Measurements from ENCODE around the gene LAMTOR1. TPM values are rescaled to one million over a fixed set of nuclear protein-coding genes. Genes with fewer than 3 reads are reported as not detected.

The LAMTOR1 gene
- total and polyA plus RNA-seq, 2 donors (not counting 3 experiments of a cell fraction or from before 2014, with no cell fraction given) = 95.1 to 174 TPM

DNA sequence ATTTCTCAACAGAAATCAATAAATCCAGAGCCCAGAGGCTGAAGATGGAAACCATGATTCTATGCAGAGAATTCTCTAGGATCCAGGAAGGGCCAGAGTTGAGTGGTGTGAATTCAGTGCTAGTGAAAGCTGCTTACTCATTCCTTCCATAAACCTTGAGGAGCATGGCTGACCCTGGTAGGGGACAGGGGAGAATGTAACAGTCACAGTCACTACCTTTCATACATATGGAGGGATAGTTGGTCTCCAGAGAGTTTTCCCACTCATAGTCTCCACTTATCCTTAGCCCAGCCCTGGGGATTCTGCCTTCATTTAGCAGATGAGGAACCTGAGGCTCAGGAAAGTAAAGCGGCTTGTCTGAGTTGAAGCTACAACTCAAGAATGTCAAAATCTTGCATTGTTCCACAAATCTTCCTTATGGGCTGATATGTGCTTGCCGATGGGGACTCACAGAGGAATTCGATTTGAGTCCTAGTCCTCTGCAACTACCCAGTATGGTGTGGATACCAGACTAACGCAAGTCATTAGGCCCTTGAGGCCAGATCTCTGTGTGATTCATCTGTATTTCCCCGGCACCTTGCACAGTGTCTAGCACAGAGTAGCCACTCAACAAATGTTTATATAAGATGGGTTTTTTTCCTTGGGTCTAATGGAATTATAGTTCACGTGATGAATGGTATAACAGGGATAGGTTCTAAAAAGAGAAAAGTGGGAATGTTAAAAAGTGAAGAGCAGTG is 13.1 kb upstream of the LAMTOR1 start:
- no TSS peak for BruUV-seq (replicated peaks)
- Histone ChIP-seq H3K4me3 (replicated peaks in 1 of 3; ENCODE audit: insufficient read depth in 1 of 3, low read depth in 1 of 3, low read length in 3 of 3) (no peak overlapping the region), H3K27me3 (ENCODE audit: control insufficient read depth in 2 of 2, insufficient read depth in 2 of 2, low read length in 2 of 2) (peaks cover 0 to 3% of the 10 kb centered on the region in 2 experiments), H4K20me1 (replicated peaks; ENCODE audit: control insufficient read depth, extremely low read depth, insufficient read depth, low read length) (no peaks in the 10 kb centered on the region), H3K9me1 (replicated peaks; ENCODE audit: control insufficient read depth, extremely low read depth, insufficient read depth, low read length) (no peaks in the 10 kb centered on the region), H3K9me3 (replicated peaks; ENCODE audit: control insufficient read depth, insufficient read depth, low read length) (no peaks in the 10 kb centered on the region), H2AFZ (ENCODE audit: low read depth, low read length) (no peak overlapping the region), H3K27ac (ENCODE audit: insufficient read depth, low read depth, low read length) (no peak overlapping the region), H3K36me3 (ENCODE audit: control insufficient read depth in 2 of 2, extremely low read depth in 1 of 2, insufficient read depth in 2 of 2, low read length in 2 of 2) (no peaks in the 10 kb centered on the region), H3K4me1 (ENCODE audit: control insufficient read depth, extremely low read depth, insufficient read depth, low read length) (peaks cover 14% of the 10 kb centered on the region), H3K4me2 (ENCODE audit: insufficient read depth, low read length) (no peak overlapping the region), H3K9ac (replicated peaks; ENCODE audit: extremely low read depth, insufficient read depth, low read length) (no peak overlapping the region), H3K79me2 (ENCODE audit: control insufficient read depth, insufficient read depth, low read length) (no peaks in the 10 kb centered on the region)
- POLR2A ChIA-PET = no interaction called here
- CTCF ChIA-PET = no interaction called here
- DNase-seq (ENCODE audit: low read depth, low spot score) = no peak
- dilution Hi-C loops (cut with MboI; ENCODE audit: extremely low pct_ligation_motif_present, low sequenced_read_pairs) (no loop called here), intact Hi-C loops (cut with micrococcal nuclease) (no loop called here)
- FAIRE-seq = no peak
- TF ChIP-seq EZH2 (IDR thresholded peaks at IDR 0.05; ENCODE audit: borderline replicate concordance, low read depth, low read length, severe bottlenecking) = no peak
- no peak for TF ChIP-seq JUN (IDR thresholded peaks at IDR 0.05; ENCODE audit: borderline replicate concordance, insufficient read depth, insufficient read length, low read depth)
- no peak for TF ChIP-seq POLR2A (IDR thresholded peaks at IDR 0.05; ENCODE audit: low read depth, low read length)
- TF ChIP-seq GATA2 (IDR thresholded peaks at IDR 0.05; ENCODE audit: insufficient read depth, insufficient read length, low read depth, low read length) = no peak
- TF ChIP-seq, protein P1, sequence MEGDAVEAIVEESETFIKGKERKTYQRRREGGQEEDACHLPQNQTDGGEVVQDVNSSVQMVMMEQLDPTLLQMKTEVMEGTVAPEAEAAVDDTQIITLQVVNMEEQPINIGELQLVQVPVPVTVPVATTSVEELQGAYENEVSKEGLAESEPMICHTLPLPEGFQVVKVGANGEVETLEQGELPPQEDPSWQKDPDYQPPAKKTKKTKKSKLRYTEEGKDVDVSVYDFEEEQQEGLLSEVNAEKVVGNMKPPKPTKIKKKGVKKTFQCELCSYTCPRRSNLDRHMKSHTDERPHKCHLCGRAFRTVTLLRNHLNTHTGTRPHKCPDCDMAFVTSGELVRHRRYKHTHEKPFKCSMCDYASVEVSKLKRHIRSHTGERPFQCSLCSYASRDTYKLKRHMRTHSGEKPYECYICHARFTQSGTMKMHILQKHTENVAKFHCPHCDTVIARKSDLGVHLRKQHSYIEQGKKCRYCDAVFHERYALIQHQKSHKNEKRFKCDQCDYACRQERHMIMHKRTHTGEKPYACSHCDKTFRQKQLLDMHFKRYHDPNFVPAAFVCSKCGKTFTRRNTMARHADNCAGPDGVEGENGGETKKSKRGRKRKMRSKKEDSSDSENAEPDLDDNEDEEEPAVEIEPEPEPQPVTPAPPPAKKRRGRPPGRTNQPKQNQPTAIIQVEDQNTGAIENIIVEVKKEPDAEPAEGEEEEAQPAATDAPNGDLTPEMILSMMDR (IDR thresholded peaks at IDR 0.05; ENCODE audit: extremely low read depth in 1 of 2, insufficient read depth in 1 of 2, low read depth in 1 of 2, low read length in 2 of 2) = no peak
- TF ChIP-seq FOS (IDR thresholded peaks at IDR 0.05; ENCODE audit: borderline replicate concordance, insufficient read depth, low read length) = no peak
- TF ChIP-seq MAX (IDR thresholded peaks at IDR 0.05; ENCODE audit: insufficient read depth, insufficient read length) = no peak
- TF ChIP-seq POLR2AphosphoS5 (IDR thresholded peaks at IDR 0.05; ENCODE audit: insufficient read depth, low read depth, low read length) = no peak
- no peak for TF ChIP-seq MYC (IDR thresholded peaks at IDR 0.05; ENCODE audit: low read depth, low read length)
